OCI-LY1 (cell line): ENCODE results near the gene JMJD1C.

ENCODE experiments used
- EZH2 ChIP-seq: fragments of 200-600 bp; sonication (generic), shearing (Covaris generic); IDR thresholded peaks from 2 replicates; pipeline ENCODE4 v1.8.0; 2017; ENCODE audit warnings: borderline replicate concordance, mixed run types, mild to moderate bottlenecking, antibody characterized with exemption, low read length, moderate library complexity, mixed read lengths
- TF ChIP-seq, protein P1 (sequence below): fragments of 200-600 bp; sonication (generic), shearing (Covaris generic); IDR thresholded peaks from 2 replicates; pipeline ENCODE4 v1.5.1; 2017; ENCODE audit warnings: mild to moderate bottlenecking, antibody characterized with exemption, low read length, moderate library complexity, mixed read lengths

GRCh38 chr10:63477927-63478326 is 12.2 kb upstream of the JMJD1C start:
- TF ChIP-seq, protein P1, sequence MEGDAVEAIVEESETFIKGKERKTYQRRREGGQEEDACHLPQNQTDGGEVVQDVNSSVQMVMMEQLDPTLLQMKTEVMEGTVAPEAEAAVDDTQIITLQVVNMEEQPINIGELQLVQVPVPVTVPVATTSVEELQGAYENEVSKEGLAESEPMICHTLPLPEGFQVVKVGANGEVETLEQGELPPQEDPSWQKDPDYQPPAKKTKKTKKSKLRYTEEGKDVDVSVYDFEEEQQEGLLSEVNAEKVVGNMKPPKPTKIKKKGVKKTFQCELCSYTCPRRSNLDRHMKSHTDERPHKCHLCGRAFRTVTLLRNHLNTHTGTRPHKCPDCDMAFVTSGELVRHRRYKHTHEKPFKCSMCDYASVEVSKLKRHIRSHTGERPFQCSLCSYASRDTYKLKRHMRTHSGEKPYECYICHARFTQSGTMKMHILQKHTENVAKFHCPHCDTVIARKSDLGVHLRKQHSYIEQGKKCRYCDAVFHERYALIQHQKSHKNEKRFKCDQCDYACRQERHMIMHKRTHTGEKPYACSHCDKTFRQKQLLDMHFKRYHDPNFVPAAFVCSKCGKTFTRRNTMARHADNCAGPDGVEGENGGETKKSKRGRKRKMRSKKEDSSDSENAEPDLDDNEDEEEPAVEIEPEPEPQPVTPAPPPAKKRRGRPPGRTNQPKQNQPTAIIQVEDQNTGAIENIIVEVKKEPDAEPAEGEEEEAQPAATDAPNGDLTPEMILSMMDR, result no peak
- no peak for TF ChIP-seq EZH2
